ENCODE data around the gene SORL1-AS1.

The SORL1-AS1 gene

GRCh38 chr11:121459413-121460017, 6.7 kb upstream of the SORL1-AS1 start:
- H3K4me3 ChIP-seq (ENCODE audit: low read depth, low read length) = no peak overlapping the region
- no peaks in the 10 kb centered on the region for H3K36me3 ChIP-seq (ENCODE audit: control insufficient read depth, insufficient read depth, low read length)
- FAIRE-seq = no peak
- no peak for DNase-seq (ENCODE audit: low read depth)
- no peak for TF ChIP-seq CTCF (IDR thresholded peaks at IDR 0.05; ENCODE audit: insufficient read depth, low read length, severe bottlenecking)
- no peaks in the 10 kb centered on the region for H3K27me3 ChIP-seq (ENCODE audit: control insufficient read depth, insufficient read depth, low read length)

- H3K36me3 ChIP-seq (ENCODE audit: control insufficient read depth, insufficient read depth, low read length) = no peaks in the 10 kb centered on the region
- no peaks in the 10 kb centered on the region for H3K27me3 ChIP-seq (ENCODE audit: control insufficient read depth, insufficient read depth, low read length)
- FAIRE-seq (no peak), DNase-seq (ENCODE audit: low read depth) (no peak)
- no peak overlapping the region for H3K4me3 ChIP-seq (ENCODE audit: low read depth, low read length)
- no peak for TF ChIP-seq CTCF (IDR thresholded peaks at IDR 0.05; ENCODE audit: insufficient read depth, low read length, severe bottlenecking)
Measured at GRCh38 chr11:121458551-121458950, 5.8 kb upstream of the SORL1-AS1 start.

- H3K36me3 ChIP-seq (ENCODE audit: control insufficient read depth, insufficient read depth, low read length) = no peaks in the 10 kb centered on the region
- no peak overlapping the region for H3K4me3 ChIP-seq (ENCODE audit: low read depth, low read length)
- no peaks in the 10 kb centered on the region for H3K27me3 ChIP-seq (ENCODE audit: control insufficient read depth, insufficient read depth, low read length)
- TF ChIP-seq CTCF (IDR thresholded peaks at IDR 0.05; ENCODE audit: insufficient read depth, low read length, severe bottlenecking) = no peak
- no peak for FAIRE-seq
- no peak for DNase-seq (ENCODE audit: low read depth)
Measured at GRCh38 chr11:121456816-121457431, 4.2 kb upstream of the SORL1-AS1 start.

- FAIRE-seq = no peak
- Histone ChIP-seq H3K27me3 (ENCODE audit: control insufficient read depth, insufficient read depth, low read length) (no peaks in the 10 kb centered on the region), H3K4me3 (ENCODE audit: low read depth, low read length) (no peak overlapping the region), H3K36me3 (ENCODE audit: control insufficient read depth, insufficient read depth, low read length) (no peaks in the 10 kb centered on the region)
- DNase-seq (ENCODE audit: low read depth) = no peak
- no peak for TF ChIP-seq CTCF (IDR thresholded peaks at IDR 0.05; ENCODE audit: insufficient read depth, low read length, severe bottlenecking)
Measured at GRCh38 chr11:121456151-121456550, 3.4 kb upstream of the SORL1-AS1 start.

- no peaks in the 10 kb centered on the region for H3K27me3 ChIP-seq (ENCODE audit: control insufficient read depth, insufficient read depth, low read length)
- FAIRE-seq = no peak
- H3K4me3 ChIP-seq (ENCODE audit: low read depth, low read length) = no peak overlapping the region
- DNase-seq (ENCODE audit: low read depth) = no peak
- TF ChIP-seq CTCF (IDR thresholded peaks at IDR 0.05; ENCODE audit: insufficient read depth, low read length, severe bottlenecking) = no peak
- H3K36me3 ChIP-seq (ENCODE audit: control insufficient read depth, insufficient read depth, low read length) = no peaks in the 10 kb centered on the region
Measured at GRCh38 chr11:121455115-121455514, 2.3 kb upstream of the SORL1-AS1 start.
